Fibroblast of upper back skin (primary cell): ENCODE data around the gene ARHGAP44.

Source experiments
- DNase-seq: peaks from one replicate; pipeline ENCODE4 v3.0.0-alpha.2; 2013

ARHGAP44 gene, protein sequence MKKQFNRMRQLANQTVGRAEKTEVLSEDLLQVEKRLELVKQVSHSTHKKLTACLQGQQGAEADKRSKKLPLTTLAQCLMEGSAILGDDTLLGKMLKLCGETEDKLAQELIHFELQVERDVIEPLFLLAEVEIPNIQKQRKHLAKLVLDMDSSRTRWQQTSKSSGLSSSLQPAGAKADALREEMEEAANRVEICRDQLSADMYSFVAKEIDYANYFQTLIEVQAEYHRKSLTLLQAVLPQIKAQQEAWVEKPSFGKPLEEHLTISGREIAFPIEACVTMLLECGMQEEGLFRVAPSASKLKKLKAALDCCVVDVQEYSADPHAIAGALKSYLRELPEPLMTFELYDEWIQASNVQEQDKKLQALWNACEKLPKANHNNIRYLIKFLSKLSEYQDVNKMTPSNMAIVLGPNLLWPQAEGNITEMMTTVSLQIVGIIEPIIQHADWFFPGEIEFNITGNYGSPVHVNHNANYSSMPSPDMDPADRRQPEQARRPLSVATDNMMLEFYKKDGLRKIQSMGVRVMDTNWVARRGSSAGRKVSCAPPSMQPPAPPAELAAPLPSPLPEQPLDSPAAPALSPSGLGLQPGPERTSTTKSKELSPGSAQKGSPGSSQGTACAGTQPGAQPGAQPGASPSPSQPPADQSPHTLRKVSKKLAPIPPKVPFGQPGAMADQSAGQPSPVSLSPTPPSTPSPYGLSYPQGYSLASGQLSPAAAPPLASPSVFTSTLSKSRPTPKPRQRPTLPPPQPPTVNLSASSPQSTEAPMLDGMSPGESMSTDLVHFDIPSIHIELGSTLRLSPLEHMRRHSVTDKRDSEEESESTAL

DNA sequence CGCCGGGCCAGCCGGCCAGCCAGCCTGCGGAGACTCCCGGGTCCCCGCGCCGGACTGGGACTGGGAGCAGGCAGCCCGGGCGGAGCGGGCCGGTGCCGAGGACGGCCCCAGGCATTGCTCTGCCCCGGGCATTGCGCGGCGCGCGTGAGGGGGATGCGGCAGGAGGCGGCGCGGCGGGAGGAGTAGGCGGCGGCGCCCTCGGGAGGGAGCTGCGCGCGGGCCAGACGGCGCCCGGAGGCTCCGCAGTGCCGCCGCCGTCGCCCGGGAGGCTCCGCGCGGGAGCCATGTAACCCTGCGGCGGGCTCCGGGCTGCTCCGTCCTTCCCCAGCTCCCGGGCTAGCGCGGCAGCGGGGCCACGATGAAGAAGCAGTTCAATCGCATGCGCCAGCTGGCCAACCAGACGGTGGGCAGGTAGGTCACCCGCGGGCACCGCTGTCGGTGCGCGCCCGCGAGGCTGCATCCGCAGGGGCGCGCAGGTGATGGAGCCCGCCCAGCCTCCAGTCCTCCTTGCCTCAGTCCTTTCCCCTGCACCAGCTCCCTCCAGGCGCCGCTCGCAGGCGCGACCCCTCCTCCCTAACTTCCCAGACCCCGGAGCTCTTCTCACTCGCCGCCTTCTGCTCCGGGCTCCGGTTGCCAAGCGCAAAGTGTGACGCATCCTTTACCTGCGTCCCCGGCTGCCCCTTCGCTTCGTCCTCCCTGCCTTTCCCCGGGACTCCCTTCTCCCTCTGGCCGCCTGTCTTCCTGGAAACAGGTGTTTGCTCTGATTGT, at the start of gene ARHGAP44:
TSS of gene ARHGAP44 (plus strand) at position 18 of the 768 bp plus-strand sequence. CDS start at position 359, 341 bp downstream.
- DNase-seq, result peak; percentile 44

DNA sequence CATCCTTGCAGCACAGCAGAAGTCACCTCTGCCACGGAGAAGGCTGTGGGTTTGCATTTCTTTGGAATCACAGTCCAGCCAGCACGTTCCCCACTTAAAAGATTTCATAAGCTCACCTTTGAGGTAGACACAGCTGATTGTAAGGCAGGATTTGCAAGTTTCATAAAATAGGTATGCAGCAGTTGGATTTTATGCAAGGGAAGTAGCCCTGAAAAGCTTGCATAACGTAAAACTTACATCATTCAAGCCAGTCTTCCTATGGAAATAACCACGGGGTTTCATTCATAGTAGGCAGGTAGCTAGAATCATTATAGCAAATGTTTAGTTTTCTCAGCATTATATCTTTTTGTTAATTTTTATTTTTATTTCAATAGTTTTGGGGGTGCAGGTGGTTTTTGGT, 49.8 kb upstream of the ARHGAP44 start:
- DNase-seq, result no peak

DNA sequence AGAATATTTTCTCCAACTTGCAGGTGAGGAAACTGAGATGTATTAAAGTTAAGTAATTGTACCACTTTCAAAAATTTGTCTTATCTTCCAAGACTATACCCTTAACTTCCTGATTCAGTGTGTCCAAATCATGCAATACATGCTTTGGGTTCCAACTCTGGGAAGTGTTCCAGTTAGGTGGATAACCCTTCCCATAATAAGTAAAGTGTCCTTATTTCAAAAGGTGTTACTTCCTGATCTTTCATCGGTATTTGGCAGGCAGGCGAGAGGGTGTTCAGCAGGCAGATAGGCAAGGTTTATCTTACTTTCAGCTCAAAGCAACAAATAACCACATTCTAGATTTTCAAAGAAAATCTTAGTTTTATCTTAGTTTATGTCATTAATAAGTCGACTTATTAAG, 46.3 kb upstream of the ARHGAP44 start:
- DNase-seq, result no peak

DNA sequence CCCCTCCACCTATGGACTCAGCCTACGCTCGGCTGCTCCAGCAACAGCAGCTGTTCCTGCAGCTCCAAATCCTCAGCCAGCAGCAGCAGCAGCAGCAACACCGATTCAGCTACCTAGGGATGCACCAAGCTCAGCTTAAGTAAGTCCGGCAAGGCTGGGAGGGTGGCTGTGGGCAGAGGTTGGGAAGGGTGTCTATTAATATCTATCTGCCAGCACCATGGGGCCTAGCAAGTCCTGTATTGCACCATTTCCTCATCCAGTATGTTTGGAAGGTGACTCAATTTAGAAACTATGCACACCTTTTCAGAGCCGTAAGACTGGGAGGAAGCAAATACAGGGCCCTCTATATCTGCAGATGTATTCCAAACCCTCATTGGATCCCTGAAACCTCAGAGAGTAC, 45.0 kb upstream of the ARHGAP44 start:
- peak; percentile 24 for DNase-seq

DNA sequence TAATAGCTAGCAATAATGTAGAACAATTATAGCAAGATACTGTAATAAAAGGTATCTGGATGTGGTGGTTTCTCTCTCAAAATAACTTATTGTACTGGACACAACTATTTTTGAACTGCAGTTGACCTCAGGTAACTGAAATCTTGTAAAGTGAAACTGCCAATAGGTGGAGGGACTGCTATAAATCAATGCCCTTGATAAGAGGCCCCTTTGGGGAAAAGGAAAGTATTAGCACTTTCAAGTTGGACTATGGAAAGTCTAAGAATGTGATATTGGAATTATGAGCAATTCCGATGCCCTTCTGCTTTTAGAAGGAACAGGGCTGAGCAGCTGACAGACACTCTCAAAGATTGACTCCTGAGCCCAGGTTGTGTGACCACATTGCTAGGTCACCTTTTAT, 44.5 kb upstream of the ARHGAP44 start:
- DNase-seq, result no peak

DNA sequence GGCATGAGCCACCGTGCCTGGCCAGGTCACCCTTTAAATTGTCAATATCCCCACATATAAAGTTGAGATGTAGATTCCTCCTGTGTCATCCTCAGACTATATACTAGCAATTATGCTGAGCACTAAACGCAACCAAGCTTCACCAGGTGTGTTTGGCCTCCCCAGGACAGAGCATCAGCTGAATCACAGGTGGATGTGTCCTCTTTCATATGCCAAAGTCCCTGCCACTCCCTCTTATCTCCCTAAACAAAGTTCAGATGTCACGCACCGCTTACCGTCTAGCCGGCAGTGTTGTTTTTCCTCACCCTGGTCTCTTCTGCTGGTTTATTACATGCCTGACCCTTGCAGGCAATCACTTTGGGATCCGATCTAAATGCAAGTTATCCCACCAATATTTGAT, 43.8 kb upstream of the ARHGAP44 start:
- no peak for DNase-seq

DNA sequence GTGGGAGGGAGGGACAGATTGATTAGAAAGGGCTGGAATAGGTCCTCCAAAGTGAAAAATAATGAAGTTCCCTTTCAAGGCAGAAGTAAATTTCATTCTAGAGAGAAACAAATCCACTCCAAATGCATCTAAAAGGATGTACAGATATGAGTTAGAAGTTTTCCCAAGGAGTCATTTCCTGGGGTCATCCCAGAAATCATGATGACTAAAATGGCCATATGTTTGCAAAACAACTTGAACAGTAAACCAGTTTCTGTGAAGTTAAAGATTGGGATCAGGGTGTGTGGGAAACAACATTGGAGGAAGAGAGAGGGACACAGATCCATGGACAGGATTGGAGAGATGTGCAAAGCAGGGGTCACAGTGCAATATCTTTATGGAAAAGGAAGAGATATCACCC, 32.5 kb upstream of the ARHGAP44 start:
- DNase-seq, result no peak

DNA sequence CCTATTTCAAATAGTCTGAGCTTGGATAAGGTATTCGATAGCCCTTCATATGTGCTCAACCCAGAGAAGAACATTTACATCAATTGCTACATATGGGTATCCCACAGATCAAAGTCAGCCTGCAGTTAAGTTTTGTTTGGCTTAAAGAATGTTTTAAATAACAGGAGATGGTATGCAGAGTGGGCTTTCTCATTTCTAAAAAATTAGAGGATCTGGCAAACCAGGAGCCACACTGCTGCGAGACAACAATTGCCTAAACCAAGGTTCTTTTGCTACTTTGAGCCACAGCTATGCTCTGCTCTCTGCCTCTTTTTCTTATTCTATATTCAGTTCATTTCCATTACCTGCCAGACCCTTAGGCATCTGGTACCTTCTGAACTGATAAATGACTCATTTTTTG, 30.2 kb upstream of the ARHGAP44 start:
- DNase-seq, result no peak

DNA sequence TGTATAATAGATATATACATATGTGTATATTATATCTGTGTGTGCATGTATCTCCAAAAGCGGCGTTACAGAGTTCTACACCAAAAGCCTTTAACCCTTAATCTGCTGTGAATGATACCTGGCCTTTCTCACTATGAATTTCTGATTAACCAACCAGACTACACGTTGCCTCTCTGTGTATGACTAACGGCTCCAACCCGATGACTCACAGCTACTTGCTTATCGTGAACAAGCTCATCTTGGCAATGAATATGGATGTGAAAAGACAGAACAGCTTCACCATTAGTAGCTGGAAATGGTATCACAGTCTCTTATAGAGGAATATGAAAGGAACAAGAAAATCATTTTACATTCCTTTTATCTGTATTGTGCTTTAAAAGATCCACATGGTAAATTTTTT, 23.8 kb upstream of the ARHGAP44 start:
- peak; percentile 85 for DNase-seq

DNA sequence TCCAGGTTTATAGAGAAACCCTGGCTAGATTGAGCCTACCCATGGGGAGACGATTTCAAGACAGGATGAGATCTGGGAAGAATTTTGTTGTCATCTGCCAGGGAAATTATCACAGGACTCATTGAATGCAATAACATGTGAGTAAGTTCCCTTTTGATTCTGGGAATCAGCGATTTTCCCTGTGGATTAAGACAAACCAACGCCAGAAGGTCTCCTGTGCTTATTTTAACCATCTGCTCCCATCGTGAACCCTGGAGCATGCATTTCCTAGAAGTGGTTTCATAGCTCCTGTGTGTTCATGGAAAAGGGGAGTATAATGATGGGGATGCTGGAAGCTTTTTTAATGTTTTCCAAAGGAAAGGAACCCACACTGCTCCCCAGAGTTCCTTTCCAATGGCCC, 21.0 kb upstream of the ARHGAP44 start:
- DNase-seq, result no peak

DNA sequence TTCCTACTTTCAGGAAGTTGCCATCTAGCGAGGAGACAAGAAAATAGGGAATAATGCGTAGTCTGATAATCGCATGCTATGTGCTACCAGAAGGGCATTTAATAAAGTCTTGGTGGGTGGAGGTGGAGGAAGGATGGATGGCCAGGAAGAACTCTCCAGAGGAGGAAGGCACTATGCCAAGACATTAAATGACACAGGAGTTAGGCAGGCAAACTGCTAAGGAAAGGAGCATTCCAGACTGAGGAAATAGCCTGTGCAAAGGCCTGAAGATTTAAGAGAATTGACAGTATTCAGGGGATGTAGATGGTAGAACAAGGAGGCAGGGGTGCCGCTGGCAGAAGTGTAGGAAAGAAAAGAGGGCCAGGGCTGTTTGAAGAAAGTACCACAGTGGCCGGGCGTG, 19.3 kb upstream of the ARHGAP44 start:
- DNase-seq, result peak; percentile 27

DNA sequence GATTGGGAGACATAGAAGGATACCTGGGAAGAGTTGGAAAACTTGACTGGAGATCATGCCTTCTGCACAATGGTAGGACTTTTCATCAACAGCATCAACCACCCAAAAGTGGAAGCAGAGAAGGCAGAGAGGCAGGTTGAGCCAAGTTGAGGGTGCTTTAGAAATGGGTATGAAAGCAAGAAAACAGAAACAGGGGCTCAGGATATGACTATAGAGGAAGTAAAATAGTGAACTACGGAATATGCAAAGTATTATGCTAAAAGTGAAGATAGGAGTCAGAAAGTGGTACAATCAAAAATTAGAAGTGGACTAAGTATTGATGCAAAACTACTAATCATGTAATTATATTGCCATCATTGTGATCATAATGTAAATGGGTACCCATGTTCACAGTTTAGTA, 16.1 kb upstream of the ARHGAP44 start:
- DNase-seq, result no peak

DNA sequence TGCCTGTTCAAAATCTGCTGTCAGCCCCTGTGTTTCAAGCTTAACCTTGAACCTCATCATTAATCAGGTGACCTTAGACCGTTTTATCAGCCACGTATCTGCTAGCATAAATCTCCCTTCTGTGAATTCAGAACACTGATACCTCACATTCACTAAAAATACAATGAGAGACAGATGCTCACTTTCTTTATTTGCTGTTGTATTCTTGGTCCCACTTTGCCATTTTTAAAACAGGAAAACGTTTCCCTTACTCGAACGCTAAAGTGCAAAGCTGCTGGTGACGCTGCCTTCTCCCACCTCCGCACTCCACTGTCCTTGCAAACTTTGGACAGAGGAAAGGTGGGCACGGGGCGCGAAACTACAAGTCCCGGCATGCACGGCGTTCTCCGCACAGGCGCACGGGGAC, 220 bp upstream of the ARHGAP44 start:
- no peak for DNase-seq

DNA sequence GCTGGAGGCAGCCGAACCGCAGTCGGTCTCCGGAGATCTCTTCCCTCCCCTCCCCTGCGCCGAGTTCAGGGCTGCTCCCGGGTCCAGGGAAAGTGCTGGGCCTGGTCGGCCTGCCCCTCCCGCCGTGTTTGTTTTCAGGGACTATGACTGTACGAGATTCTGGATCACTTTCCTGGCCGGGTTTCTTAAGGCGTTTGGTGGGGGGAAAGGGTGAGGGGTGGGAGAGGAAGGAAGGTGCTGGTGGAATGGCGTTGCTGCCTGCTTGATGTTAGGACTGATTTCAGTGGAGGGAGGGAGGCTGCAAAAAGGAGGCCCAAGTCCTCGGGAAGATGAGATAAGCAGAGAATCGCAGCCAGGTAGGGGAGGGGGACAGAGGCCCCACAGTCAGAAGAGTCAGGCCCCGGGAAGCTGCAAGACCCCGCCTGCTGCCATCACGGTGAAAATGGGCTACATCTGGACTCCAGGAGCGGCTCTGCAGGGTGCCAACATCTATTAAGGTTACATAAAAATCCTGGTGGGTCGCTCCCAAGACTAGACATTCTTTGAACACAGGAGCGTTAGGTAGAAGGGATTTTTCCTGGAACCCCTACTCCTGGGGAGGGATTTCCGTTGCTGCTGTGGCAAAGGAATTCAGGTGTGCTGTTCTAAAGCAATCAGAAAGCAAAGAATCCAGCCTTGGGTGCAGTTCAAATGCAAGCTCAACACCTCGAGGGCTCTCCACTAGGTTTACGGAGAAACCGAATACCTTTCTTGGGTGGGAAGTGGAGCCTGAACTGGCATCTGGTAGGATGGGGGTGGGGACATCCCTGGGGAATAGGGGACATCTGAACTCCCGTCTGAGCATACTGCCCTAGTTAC, 1.2 kb downstream of the ARHGAP44 start:
- no peak for DNase-seq

DNA sequence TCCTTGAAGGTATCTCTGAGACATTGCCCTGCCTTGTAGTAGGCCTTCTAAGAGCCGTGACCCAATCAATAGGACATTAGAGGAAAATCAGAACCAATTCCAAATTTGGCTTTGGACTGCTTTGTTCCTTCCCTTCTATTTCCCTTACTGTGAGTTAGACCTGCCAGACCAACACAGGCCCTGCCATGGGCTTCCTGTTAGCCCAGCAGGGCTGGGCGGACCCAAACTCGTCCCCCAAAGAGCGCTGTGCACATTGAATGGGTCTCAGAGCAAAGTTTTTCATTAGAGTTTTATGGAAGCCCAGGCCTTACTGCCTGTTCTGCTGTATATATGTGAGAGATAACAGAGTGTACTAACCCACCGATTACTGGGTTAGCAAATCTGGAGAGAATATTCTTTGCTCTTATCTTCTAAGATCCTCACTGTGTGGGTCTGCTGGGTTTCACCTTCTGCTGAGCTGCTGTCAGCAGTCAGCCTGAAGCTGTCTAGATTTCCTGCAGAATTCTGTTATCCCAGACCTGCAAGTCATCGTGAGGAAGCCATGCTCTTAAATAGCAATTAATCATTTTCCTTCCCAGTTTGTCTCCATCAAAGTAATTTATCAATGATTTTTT, 5.7 kb downstream of the ARHGAP44 start:
- no peak for DNase-seq

DNA sequence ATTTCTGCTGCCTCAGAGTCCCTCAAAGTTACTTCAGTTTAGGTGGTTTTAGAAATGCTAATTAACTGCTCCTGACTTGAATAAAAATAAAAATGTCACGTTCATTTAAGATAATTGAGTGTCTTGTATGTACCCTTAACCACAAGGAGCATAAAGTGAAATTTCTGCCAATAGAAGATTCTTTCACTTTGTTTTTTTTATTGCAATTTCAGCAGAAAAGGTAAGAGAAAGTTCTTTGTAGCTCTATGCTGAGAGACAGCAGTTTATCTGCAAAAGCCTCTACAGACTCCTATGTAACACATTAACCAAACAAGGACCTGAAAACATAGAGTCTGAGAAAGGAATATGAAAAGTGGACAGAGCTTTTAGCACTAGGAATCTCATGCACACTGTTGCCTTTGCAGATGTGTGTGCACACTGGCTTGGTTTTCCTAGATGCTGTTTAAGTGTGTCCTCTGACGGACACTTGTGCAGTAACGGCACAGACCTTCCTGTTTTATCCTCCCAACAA, 11.6 kb downstream of the ARHGAP44 start:
- DNase-seq, result no peak

DNA sequence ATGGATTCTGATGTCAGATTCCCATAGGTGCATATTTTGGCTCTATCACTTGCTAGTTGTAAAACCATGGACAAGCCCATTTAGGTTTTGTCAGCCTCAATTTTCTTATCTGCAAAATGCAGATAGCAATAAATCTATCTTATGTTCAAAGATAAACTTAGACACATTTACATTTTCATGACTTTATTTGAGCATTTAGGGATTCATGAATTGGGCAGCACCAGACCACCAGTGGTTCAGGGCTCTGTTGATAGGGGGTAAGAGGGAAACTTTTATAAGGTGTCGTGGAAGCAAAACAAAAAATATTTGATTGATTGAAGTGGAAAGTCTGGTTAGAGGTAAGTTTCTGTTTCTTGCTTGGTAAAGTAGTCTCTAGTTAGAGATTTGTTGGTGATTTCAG, 17.3 kb downstream of the ARHGAP44 start:
- DNase-seq, result no peak

DNA sequence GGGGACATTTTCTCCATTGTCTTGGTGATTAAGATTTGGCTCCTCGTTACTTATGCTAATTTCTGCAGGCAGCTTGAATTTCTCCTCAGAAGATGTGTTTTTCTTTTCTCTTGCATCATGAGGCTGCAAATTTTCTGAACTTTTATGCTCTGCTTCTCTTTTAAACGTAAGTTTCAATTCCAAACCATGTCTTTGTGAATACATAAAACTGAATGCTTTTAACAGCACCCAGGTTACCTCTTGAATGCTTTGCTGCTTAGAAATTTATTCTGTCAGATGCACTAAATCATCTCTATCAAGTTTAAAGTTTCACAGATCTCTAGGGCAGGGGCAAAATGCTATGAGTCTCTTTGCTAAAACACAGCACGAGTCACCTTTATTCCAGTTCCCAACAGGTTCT, 19.4 kb downstream of the ARHGAP44 start:
- DNase-seq, result no peak

DNA sequence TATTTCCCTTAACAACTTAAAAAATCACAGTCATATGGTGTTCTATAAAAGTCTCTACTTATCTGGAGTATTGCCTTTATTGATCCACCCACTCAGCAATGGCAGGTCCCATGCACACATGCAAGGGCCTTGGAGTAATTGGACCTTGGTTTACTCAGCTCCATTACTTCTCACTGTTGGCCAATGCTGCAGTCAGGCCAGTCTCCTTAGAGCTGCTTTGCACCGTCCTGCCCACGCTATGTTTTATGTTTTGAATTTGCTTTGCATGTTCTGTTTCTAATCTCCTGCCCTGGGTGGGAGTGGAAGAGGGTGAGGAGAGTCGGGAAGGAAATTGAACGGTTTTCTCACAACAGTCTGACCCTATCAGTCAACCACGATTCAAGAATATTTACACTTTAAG, 23.6 kb downstream of the ARHGAP44 start:
- DNase-seq, result no peak

DNA sequence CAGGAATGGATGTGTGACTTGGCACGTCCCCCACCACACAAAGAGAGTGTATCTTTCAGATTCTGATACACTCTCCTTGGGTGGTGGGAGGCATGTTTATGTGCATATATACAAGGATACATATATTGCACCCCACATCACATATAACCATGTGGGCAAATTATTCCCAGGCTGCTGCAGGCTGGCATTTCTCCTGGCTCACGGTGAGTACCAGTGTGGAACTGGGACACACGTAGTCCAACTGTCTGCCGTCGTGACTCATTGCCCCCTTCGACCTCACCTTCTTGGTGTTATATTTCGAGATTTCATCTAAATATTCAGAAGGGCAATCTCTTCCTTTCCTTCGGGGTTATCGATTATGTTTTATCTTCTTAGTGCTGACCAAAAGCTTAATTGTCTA, 24.4 kb downstream of the ARHGAP44 start:
- DNase-seq, result no peak

DNA sequence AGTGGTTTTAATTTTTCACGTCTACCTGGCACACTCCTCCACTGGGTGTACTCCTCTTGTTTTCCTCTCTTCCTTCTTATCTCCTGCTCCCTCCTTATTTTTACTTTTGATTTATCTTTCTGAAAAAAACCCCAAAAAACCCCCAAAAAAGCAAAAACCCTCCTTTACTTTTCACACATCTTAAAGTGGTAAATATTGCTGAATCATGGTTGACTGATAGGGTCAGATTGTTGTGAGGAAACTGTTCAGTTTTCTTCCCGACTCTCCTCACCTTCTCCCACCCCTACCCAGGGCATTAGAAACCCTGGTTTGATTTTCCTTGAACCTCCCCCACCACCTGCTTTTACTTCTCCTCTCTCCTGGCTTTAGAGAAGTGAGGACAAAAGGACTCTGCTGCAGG, 25.4 kb downstream of the ARHGAP44 start:
- DNase-seq, result no peak

DNA sequence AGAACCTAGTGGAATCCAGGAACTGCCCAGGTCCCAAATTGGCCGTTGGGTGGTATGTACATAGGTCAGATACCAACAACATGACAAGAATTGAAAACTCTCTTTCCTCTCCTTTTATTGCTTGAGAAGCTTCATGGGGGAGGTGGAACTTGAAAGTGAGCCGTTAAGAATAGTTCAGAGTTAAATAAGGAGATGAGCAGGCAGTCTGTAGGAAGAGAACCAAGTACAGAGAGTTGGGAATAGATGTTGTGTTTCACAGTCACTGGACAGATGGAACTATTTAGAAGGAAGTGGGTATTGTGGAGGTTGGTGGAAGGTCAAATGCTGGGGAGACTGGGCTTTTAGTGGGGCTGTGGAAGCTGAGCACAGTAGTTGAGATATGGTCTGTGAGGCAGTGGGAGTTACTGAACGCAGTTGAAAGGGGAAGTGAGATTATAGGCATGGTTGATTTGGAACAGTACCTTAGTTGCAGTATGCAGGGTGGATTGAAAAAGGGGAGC, 26.4 kb downstream of the ARHGAP44 start:
- no peak for DNase-seq
